IMR-90 (cell line): ENCODE data around the gene IFRD2. TPM values are rescaled to one million over a fixed set of nuclear protein-coding genes. Genes with fewer than 3 reads are reported as not detected.

Source experiments
- ATAC-seq: fragments of 200-7000 bp; cut with Tn5 transposase; 2 replicates; pipeline ENCODE4 v1.9.1; 2020; ENCODE audit warnings: low read depth, mild to moderate bottlenecking, moderate library complexity
- BruUV-seq: library from RNA; stranded (reverse); fragments of 400-500 nt; replicated peaks from 2 replicates; lab custom pipeline; 2021; lab: Mats Ljungman, UMichigan
- CTCF ChIA-PET: fragments of 300-600 bp; formaldehyde crosslinking; extraction: SDS; loops from one replicate; lab custom pipeline; 2021; ENCODE audit warnings: antibody characterized with exemption; lab: Yijun Ruan, JAX
- POLR2A ChIA-PET: fragments of 300-600 bp; sonication (Branson Sonifier 250); formaldehyde crosslinking; loops from one replicate; lab custom pipeline; 2022; ENCODE audit warnings: antibody characterized with exemption; ENCODE audit not compliant: unreplicated experiment; lab: Charles Lee
- DNase-seq: peaks from one replicate; pipeline ENCODE4 v3.0.0; 2013
- H2AFZ ChIP-seq: replicated peaks from 2 replicates; pipeline ENCODE3; 2013; ENCODE audit warnings: low read length, mild to moderate bottlenecking; ENCODE audit not compliant: poor library complexity
- H2AK5ac ChIP-seq: 2 replicates; pipeline ENCODE4 v1.6.1; 2013; ENCODE audit warnings: low read depth, low read length, inconsistent platforms
- H2AK9ac ChIP-seq: replicated peaks from 2 replicates; pipeline ENCODE3; 2013; ENCODE audit warnings: mild to moderate bottlenecking, low read depth, low read length, moderate library complexity; ENCODE audit not compliant: poor library complexity
- H2BK120ac ChIP-seq: 2 replicates; pipeline ENCODE4 v1.6.1; 2013; ENCODE audit warnings: low read depth, low read length, inconsistent platforms
- H2BK15ac ChIP-seq: 3 replicates; pipeline ENCODE4 v1.6.1; 2013; ENCODE audit warnings: low read depth, low read length, inconsistent platforms
- H2BK20ac ChIP-seq: 2 replicates; pipeline ENCODE4 v1.6.1; 2013; ENCODE audit warnings: low read depth, mild to moderate bottlenecking, inconsistent platforms, low read length, moderate library complexity
- H2BK5ac ChIP-seq: 2 replicates; pipeline ENCODE4 v1.6.1; 2013; ENCODE audit warnings: mild to moderate bottlenecking, low read depth, low read length, inconsistent platforms; ENCODE audit not compliant: poor library complexity, severe bottlenecking
- H3K14ac ChIP-seq: replicated peaks from 2 replicates; pipeline ENCODE4 v1.6.1; 2013; ENCODE audit warnings: low read depth, low read length, inconsistent platforms
- H3K18ac ChIP-seq: 2 replicates; pipeline ENCODE4 v1.6.1; 2013; ENCODE audit warnings: low read depth, low read length, control low read depth
- H3K23ac ChIP-seq: 2 replicates; pipeline ENCODE4 v1.6.1; 2013; ENCODE audit warnings: low read depth, low read length, inconsistent platforms
- H3K27ac ChIP-seq: 2 replicates; pipeline ENCODE4 v1.5.1; 2013; ENCODE audit warnings: mild to moderate bottlenecking, control low read depth, low read length; ENCODE audit not compliant: insufficient read depth
- H3K27me3 ChIP-seq: 2 replicates; pipeline ENCODE4 v1.6.1; 2013; ENCODE audit warnings: low read length; ENCODE audit not compliant: control insufficient read depth, insufficient read depth
- H3K36me3 ChIP-seq: 2 replicates; pipeline ENCODE4 v1.6.1; 2013; ENCODE audit warnings: low read length, mixed read lengths; ENCODE audit not compliant: control insufficient read depth, insufficient read depth
- H3K4ac ChIP-seq: 2 replicates; pipeline ENCODE4 v1.6.1; 2013; ENCODE audit warnings: low read depth, low read length, inconsistent platforms
- H3K4me1 ChIP-seq: 2 replicates; pipeline ENCODE4 v1.6.1; 2013; ENCODE audit warnings: low read length, mixed read lengths; ENCODE audit not compliant: control insufficient read depth, insufficient read depth
- H3K4me2 ChIP-seq: 2 replicates; pipeline ENCODE4 v1.6.1; 2013; ENCODE audit warnings: low read depth, mild to moderate bottlenecking, control low read depth, low read length, moderate library complexity
- H3K4me3 ChIP-seq: 2 replicates; pipeline ENCODE4 v1.5.1; 2013; ENCODE audit warnings: low read depth, mild to moderate bottlenecking, control low read depth, low read length, moderate library complexity; ENCODE audit not compliant: insufficient read depth
- H3K56ac ChIP-seq: 2 replicates; pipeline ENCODE4 v1.6.1; 2013; ENCODE audit warnings: low read length, inconsistent platforms; ENCODE audit not compliant: insufficient read depth; ENCODE audit errors: extremely low read depth
- H3K79me1 ChIP-seq, 2 experiments: 2 replicates each; pipeline ENCODE4 v1.6.1; 2013; ENCODE audit warnings: low read length in 2 of 2, inconsistent platforms in 1 of 2, low read depth in 1 of 2
- H3K9ac ChIP-seq: 2 replicates; pipeline ENCODE4 v1.6.1; 2013; ENCODE audit warnings: low read depth, low read length, control low read depth
- H3K9me1 ChIP-seq: 2 replicates; pipeline ENCODE4 v1.6.1; 2013; ENCODE audit warnings: low read length, inconsistent platforms; ENCODE audit not compliant: insufficient read depth
- H3K9me3 ChIP-seq: 2 replicates; pipeline ENCODE4 v1.6.1; 2013; ENCODE audit warnings: low read length; ENCODE audit not compliant: control insufficient read depth, insufficient read depth
- H4K20me1 ChIP-seq: 2 replicates; pipeline ENCODE4 v1.6.1; 2013; ENCODE audit warnings: low read length, inconsistent platforms; ENCODE audit not compliant: insufficient read depth
- H4K5ac ChIP-seq: 2 replicates; pipeline ENCODE4 v1.6.1; 2013; ENCODE audit warnings: mild to moderate bottlenecking, low read depth, low read length, control low read depth
- H4K8ac ChIP-seq, 2 experiments: 2 replicates each; pipeline ENCODE4 v1.6.1; 2013; ENCODE audit warnings: low read depth in 2 of 2, low read length in 2 of 2, control low read depth in 1 of 2, inconsistent platforms in 1 of 2
- H4K91ac ChIP-seq: 2 replicates; pipeline ENCODE4 v1.6.1; 2013; ENCODE audit warnings: low read depth, low read length, inconsistent platforms; ENCODE audit not compliant: insufficient read depth
- BHLHE40 ChIP-seq: fragments of 150-350 bp; IDR thresholded peaks from 2 replicates; pipeline ENCODE4 v1.6.1; 2016; ENCODE audit warnings: mild to moderate bottlenecking, low read depth, low read length
- CEBPB ChIP-seq: IDR thresholded peaks from 2 replicates; pipeline ENCODE4 v1.6.1; 2012; ENCODE audit warnings: low read depth, low read length, improper control_type of control experiment
- FOS ChIP-seq: fragments of 150-350 bp; IDR thresholded peaks from 2 replicates; pipeline ENCODE4 v1.6.1; 2016; ENCODE audit warnings: low read depth, low read length
- MAFK ChIP-seq: IDR thresholded peaks from 2 replicates; pipeline ENCODE4 v1.6.1; 2012; ENCODE audit warnings: low read depth, low read length, improper control_type of control experiment
- MAZ ChIP-seq: IDR thresholded peaks from 2 replicates; pipeline ENCODE4 v1.6.1; 2012; ENCODE audit warnings: low read depth, mild to moderate bottlenecking, low read length, improper control_type of control experiment, moderate library complexity, borderline replicate concordance
- MXI1 ChIP-seq: IDR thresholded peaks from 2 replicates; pipeline ENCODE4 v1.6.1; 2012; ENCODE audit warnings: low read depth, mild to moderate bottlenecking, low read length, moderate library complexity, borderline replicate concordance
- NFE2L2 ChIP-seq: fragments of 150-350 bp; IDR thresholded peaks from 2 replicates; pipeline ENCODE4 v1.6.1; 2016; ENCODE audit warnings: low read depth, mild to moderate bottlenecking, low read length
- POLR2A ChIP-seq: IDR thresholded peaks from 2 replicates; pipeline ENCODE4 v1.6.1; 2012; ENCODE audit warnings: mild to moderate bottlenecking, low read depth, low read length
- RAD21 ChIP-seq: IDR thresholded peaks from 2 replicates; pipeline ENCODE4 v1.6.1; 2012; ENCODE audit warnings: low read length, improper control_type of control experiment
- RCOR1 ChIP-seq: IDR thresholded peaks from 2 replicates; pipeline ENCODE4 v1.6.1; 2012; ENCODE audit warnings: mild to moderate bottlenecking, low read length, improper control_type of control experiment; ENCODE audit not compliant: insufficient replicate concordance
- RFX5 ChIP-seq: IDR thresholded peaks from 2 replicates; pipeline ENCODE4 v1.8.0; 2012; ENCODE audit warnings: low read depth, mild to moderate bottlenecking, low read length, moderate library complexity
- SMC3 ChIP-seq: fragments of 150-350 bp; IDR thresholded peaks from 2 replicates; pipeline ENCODE4 v1.6.1; 2016; ENCODE audit warnings: low read depth, mild to moderate bottlenecking, antibody characterized with exemption, low read length, moderate library complexity
- WGBS, 2 experiments: methylation state at CpG; one replicate each; pipeline versions ENCODE4 v1.1.5 to v1.1.7; 2013; ENCODE audit warnings: missing lambda C conversion rate in 2 of 2; ENCODE audit not compliant: insufficient read length in 1 of 2; ENCODE audit errors: extremely low coverage in 2 of 2; 5-methylcytosine and 5-hydroxymethylcytosine counted together
- dilution Hi-C: fragments of 300-500 bp; cut with HindIII; formaldehyde crosslinking; loops from one replicate; pipeline ENCODE4 v1.14.3; 2018; ENCODE audit warnings: low sequenced_read_pairs; ENCODE audit not compliant: unreplicated experiment
- in situ Hi-C: fragments of 300-500 bp; cut with MboI; formaldehyde crosslinking; loops from 3 replicates; pipeline ENCODE4 v1.14.3; 2019; ENCODE audit warnings: low sequenced_read_pairs, inconsistent platforms, mixed read lengths
- intact Hi-C: fragments of 100-400 bp; cut with micrococcal nuclease; formaldehyde crosslinking; loops from 2 replicates; pipeline ENCODE4 v1.10.0; 2022
- polyA plus RNA-seq, 3 experiments: library from polyadenylated mRNA; depleted of rRNA; stranded (reverse); fragments of >200 nt; gene quantifications; 2 replicates each; pipeline ENCODE4 v1.2.3, GENCODE V29; 2012; ENCODE audit warnings: low replicate concordance in 1 of 3
- total RNA-seq: library from RNA; depleted of rRNA; stranded (reverse); fragments of >200 nt; gene quantifications from 2 replicates; pipeline ENCODE4 v1.2.3, GENCODE V29; 2012
- TF ChIP-seq, protein P1 (sequence below): fragments of 150-350 bp; IDR thresholded peaks from 2 replicates; pipeline ENCODE4 v1.6.1; 2016; ENCODE audit warnings: low read depth, mild to moderate bottlenecking, low read length, moderate library complexity, borderline replicate concordance
- TF ChIP-seq, protein P2 (sequence below): conservative IDR thresholded peaks from 2 replicates; pipeline ENCODE4 v1.5.1; 2012; ENCODE audit warnings: mild to moderate bottlenecking, low read depth, low read length, improper control_type of control experiment

IFRD2 gene
- total and polyA plus RNA-seq, 2 of the 4 experiments (the other 2 are of a cell fraction), result 52.7 to 79.1 TPM

DNA sequence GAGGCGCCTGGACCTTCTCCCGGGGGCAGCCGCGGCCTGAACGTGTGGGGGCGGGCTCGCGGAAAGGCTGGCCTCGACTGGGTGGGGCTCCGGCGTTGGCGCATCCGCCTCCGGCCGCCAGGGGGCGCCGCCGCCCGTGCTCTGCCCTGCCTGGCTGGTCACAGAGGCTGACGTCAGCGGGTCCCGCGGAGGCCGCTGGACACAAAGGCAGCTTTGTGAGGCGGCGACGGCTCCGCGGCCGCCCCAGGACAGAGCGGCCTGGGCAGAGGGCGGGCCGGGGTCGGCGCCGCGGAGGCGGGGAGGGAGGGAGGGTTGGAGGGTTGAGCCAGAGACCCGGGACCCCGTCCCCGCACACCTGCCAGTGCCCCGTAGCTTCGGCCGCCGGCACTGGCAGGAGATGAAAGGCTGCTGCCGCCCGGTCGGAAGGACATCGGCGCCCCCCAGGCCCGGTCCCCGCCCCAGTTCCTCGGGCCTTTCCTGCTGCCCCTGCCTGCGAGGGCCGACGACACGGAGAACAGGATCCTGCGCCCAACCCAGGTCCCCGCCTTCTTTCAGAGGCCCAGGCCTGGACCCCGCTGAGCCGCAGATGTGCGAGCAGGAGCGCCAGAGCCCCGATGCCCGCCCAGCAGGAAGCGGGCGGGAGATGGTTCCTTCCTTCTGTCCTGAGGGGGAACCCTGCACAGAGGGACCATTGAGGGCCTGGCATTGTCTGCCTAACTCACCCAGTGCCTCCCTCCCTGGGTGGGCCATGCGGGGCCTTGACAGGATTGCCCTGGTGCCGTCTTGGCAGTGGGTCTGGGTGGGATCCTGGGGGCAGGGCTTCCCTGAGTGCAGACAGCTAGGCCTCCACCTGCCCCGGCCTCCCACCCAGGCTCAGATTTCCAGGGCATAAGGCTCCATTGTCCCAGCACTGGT lies 31.9 kb downstream of the IFRD2 start:
- Histone ChIP-seq H4K91ac (peak overlapping the region; percentile 97), H3K4ac (peak overlapping the region; percentile 93), H3K9ac (peak overlapping the region; percentile 76), H3K9me3 (no peaks in the 10 kb centered on the region), H3K27ac (peak overlapping the region; percentile 90), H4K5ac (peak overlapping the region; percentile 97), H3K4me3 (peak overlapping the region; percentile 36), H3K4me2 (peak overlapping the region; percentile 82), H3K79me1 (peaks cover 15 to 64% of the 10 kb centered on the region in 2 experiments), H3K4me1 (peaks cover 29% of the 10 kb centered on the region), H2AK9ac (peak overlapping the region; percentile 99), H2AK5ac (peak overlapping the region; percentile 97), H3K23ac (peak overlapping the region; percentile 97), H3K56ac (peak overlapping the region; percentile 69), H2BK20ac (peak overlapping the region; percentile 27; the same call in 1 of the 2 replicates), H3K14ac (peak overlapping the region; percentile 95), H4K8ac (peak overlapping the region; percentile 92 to 95), H3K9me1 (peaks cover 13% of the 10 kb centered on the region), H2AFZ (peak overlapping the region; percentile 89), H3K36me3 (peaks cover 25% of the 10 kb centered on the region), H3K18ac (peak overlapping the region; percentile 76), H2BK15ac (no peak overlapping the region), H2BK120ac (peak overlapping the region; percentile 79), H2BK5ac (peak overlapping the region; percentile 87), H4K20me1 (peaks cover 13% of the 10 kb centered on the region; the same call in 1 of the 2 replicates), H3K27me3 (no peaks in the 10 kb centered on the region)
- DNase-seq (peak; percentile 86), ATAC-seq (peak; percentile 71)
- intact Hi-C loops (loop anchor here (1.0 to 5.0 kb wide), 2 partner anchors 13 to 62 kb away; partner anchors contain the start of gene HYAL2), in situ Hi-C loops (no loop called here), dilution Hi-C loops (no loop called here)
- POLR2A ChIA-PET, result interaction anchor here (0.6 kb wide), 1 partner anchor 45 kb away, joined by 3 read pairs; no protein-coding TSS in a partner anchor
- CTCF ChIA-PET, result interaction anchor here (1.0 to 1.6 kb wide), 3 partner anchors 10 to 74 kb away, joined by 3 to 7 read pairs (median 4); no protein-coding TSS in a partner anchor
- no TSS peak for BruUV-seq
- 1% methylated on average over 44 of the region's 70 CpGs; no CpG with 5 or more reads in 1 of the 2 experiments for WGBS, 2 experiments
- TF ChIP-seq BHLHE40, result 0 out of 2 replicates have a peak, but pooled peaks have one; percentile 36
- TF ChIP-seq SMC3, result peak; percentile 89
- TF ChIP-seq FOS, result no peak
- TF ChIP-seq MAZ, result peak; percentile 78
- TF ChIP-seq RCOR1, result no peak
- TF ChIP-seq RFX5, result no peak
- peak; percentile 37; the same call in 1 of the 2 replicates for TF ChIP-seq MAFK
- TF ChIP-seq NFE2L2, result no peak
- TF ChIP-seq, protein P1, sequence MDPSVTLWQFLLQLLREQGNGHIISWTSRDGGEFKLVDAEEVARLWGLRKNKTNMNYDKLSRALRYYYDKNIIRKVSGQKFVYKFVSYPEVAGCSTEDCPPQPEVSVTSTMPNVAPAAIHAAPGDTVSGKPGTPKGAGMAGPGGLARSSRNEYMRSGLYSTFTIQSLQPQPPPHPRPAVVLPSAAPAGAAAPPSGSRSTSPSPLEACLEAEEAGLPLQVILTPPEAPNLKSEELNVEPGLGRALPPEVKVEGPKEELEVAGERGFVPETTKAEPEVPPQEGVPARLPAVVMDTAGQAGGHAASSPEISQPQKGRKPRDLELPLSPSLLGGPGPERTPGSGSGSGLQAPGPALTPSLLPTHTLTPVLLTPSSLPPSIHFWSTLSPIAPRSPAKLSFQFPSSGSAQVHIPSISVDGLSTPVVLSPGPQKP, result no peak
- no peak for TF ChIP-seq CEBPB
- TF ChIP-seq RAD21, result peak; percentile 94
- TF ChIP-seq, protein P2, sequence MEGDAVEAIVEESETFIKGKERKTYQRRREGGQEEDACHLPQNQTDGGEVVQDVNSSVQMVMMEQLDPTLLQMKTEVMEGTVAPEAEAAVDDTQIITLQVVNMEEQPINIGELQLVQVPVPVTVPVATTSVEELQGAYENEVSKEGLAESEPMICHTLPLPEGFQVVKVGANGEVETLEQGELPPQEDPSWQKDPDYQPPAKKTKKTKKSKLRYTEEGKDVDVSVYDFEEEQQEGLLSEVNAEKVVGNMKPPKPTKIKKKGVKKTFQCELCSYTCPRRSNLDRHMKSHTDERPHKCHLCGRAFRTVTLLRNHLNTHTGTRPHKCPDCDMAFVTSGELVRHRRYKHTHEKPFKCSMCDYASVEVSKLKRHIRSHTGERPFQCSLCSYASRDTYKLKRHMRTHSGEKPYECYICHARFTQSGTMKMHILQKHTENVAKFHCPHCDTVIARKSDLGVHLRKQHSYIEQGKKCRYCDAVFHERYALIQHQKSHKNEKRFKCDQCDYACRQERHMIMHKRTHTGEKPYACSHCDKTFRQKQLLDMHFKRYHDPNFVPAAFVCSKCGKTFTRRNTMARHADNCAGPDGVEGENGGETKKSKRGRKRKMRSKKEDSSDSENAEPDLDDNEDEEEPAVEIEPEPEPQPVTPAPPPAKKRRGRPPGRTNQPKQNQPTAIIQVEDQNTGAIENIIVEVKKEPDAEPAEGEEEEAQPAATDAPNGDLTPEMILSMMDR, result peak; percentile 99
- TF ChIP-seq POLR2A, result peak; percentile 77
- TF ChIP-seq MXI1, result no peak
